ENCODE data around the gene TBC1D14.

GRCh38 chr4:7029212-7029611, 119.6 kb downstream of the TBC1D14 start:
- TF ChIP-seq SUZ12 (IDR thresholded peaks at IDR 0.05; ENCODE audit: extremely low read depth, insufficient read depth, insufficient read length) = no peak
- no peak for TF ChIP-seq YY1 (IDR thresholded peaks at IDR 0.05; ENCODE audit: insufficient read depth, insufficient read length)
- no peak for TF ChIP-seq ZNF274 (IDR thresholded peaks at IDR 0.05; ENCODE audit: low read depth, low read length)
